Activated naive CD8-positive, alpha-beta T cell treated with anti-CD3 and anti-CD28 coated beads for 36 hours (primary cell): ENCODE data around the gene LHX2. TPM values are rescaled to one million over a fixed set of nuclear protein-coding genes. Genes with fewer than 3 reads are reported as not detected.

ENCODE experiments used
- DNase-seq: peaks from one replicate; pipeline ENCODE4 v3.0.0; 2021
- H3K27ac Mint-ChIP-seq: one replicate; pipeline ENCODE4 v1.8.0; 2022; ENCODE audit warnings: mild to moderate bottlenecking, moderate library complexity, mixed read lengths
- H3K27me3 Mint-ChIP-seq: one replicate; pipeline ENCODE4 v1.8.0; 2022; ENCODE audit warnings: mild to moderate bottlenecking, mixed read lengths
- H3K36me3 Mint-ChIP-seq: one replicate; pipeline ENCODE4 v1.8.0; 2021; ENCODE audit warnings: mild to moderate bottlenecking, mixed read lengths
- H3K4me1 Mint-ChIP-seq: one replicate; pipeline ENCODE4 v1.8.0; 2021; ENCODE audit warnings: mixed read lengths
- H3K4me3 Mint-ChIP-seq: one replicate; pipeline ENCODE4 v1.8.0; 2022; ENCODE audit warnings: mild to moderate bottlenecking, moderate library complexity, mixed read lengths
- H3K9me3 Mint-ChIP-seq: one replicate; pipeline ENCODE4 v1.8.0; 2022; ENCODE audit warnings: mixed read lengths
- total RNA-seq, 2 experiments: library from RNA; stranded (reverse); gene quantifications; one replicate each; pipeline ENCODE4 v1.2.3, GENCODE V29; 2021

Gene LHX2
- total RNA-seq, 2 experiments from 2014 or later: not detected

GRCh38 chr9:124006448-124007361 is 4.9 kb upstream of the LHX2 start:
- Mint-ChIP-seq H3K4me1 (peaks cover 36% of the 10 kb centered on the region), H3K27ac (no peak overlapping the region), H3K4me3 (no peak overlapping the region), H3K9me3 (no peaks in the 10 kb centered on the region), H3K27me3 (peaks cover 95% of the 10 kb centered on the region), H3K36me3 (no peaks in the 10 kb centered on the region)
- DNase-seq: no peak

- Mint-ChIP-seq H3K36me3 (no peaks in the 10 kb centered on the region), H3K27ac (no peak overlapping the region), H3K4me3 (peak overlapping the region; percentile 20), H3K27me3 (peaks cover 91% of the 10 kb centered on the region), H3K4me1 (peaks cover 34% of the 10 kb centered on the region), H3K9me3 (no peaks in the 10 kb centered on the region)
- no peak for DNase-seq
Observed at GRCh38 chr9:124007565-124008302, 3.8 kb upstream of the LHX2 start.

- Mint-ChIP-seq H3K9me3 (no peaks in the 10 kb centered on the region), H3K4me1 (peaks cover 32% of the 10 kb centered on the region), H3K27ac (no peak overlapping the region), H3K36me3 (no peaks in the 10 kb centered on the region), H3K4me3 (peak overlapping the region; percentile 20), H3K27me3 (peaks cover 91% of the 10 kb centered on the region)
- no peak for DNase-seq
Observed at GRCh38 chr9:124008303-124008693, 3.3 kb upstream of the LHX2 start.

- H3K27me3 Mint-ChIP-seq: peaks cover 91% of the 10 kb centered on the region
- H3K27ac Mint-ChIP-seq: no peak overlapping the region
- H3K4me1 Mint-ChIP-seq: peaks cover 32% of the 10 kb centered on the region
- no peak for DNase-seq
- peak overlapping the region; percentile 2 for H3K4me3 Mint-ChIP-seq
- no peaks in the 10 kb centered on the region for H3K36me3 Mint-ChIP-seq
- H3K9me3 Mint-ChIP-seq: no peaks in the 10 kb centered on the region
Observed at GRCh38 chr9:124008694-124009530, 2.7 kb upstream of the LHX2 start.

- H3K27ac Mint-ChIP-seq: no peak overlapping the region
Observed at GRCh38 chr9:124009531-124010217, 1.9 kb upstream of the LHX2 start.

GRCh38 chr9:124010303-124010664 is 1.3 kb upstream of the LHX2 start:
- H3K4me3 Mint-ChIP-seq: no peak overlapping the region

More at GRCh38 chr9:124009531-124010217, 1.9 kb upstream of the LHX2 start:
- peaks cover 91% of the 10 kb centered on the region for H3K27me3 Mint-ChIP-seq
- peaks cover 32% of the 10 kb centered on the region for H3K4me1 Mint-ChIP-seq
- H3K36me3 Mint-ChIP-seq: no peaks in the 10 kb centered on the region
- no peak for DNase-seq
- no peaks in the 10 kb centered on the region for H3K9me3 Mint-ChIP-seq
- H3K4me3 Mint-ChIP-seq: peak overlapping the region; percentile 2

GRCh38 chr9:124010665-124011321 is 775 bp upstream of the LHX2 start:
- no peak for DNase-seq
- H3K9me3 Mint-ChIP-seq: no peaks in the 10 kb centered on the region
- H3K27ac Mint-ChIP-seq: no peak overlapping the region
- H3K4me1 Mint-ChIP-seq: peaks cover 35% of the 10 kb centered on the region
- no peaks in the 10 kb centered on the region for H3K36me3 Mint-ChIP-seq
- no peak overlapping the region for H3K4me3 Mint-ChIP-seq
- H3K27me3 Mint-ChIP-seq: peaks cover 91% of the 10 kb centered on the region

More at GRCh38 chr9:124010303-124010664, 1.3 kb upstream of the LHX2 start:
- H3K9me3 Mint-ChIP-seq: no peaks in the 10 kb centered on the region
- H3K27me3 Mint-ChIP-seq: peaks cover 91% of the 10 kb centered on the region
- DNase-seq: no peak
- no peak overlapping the region for H3K27ac Mint-ChIP-seq
- H3K4me1 Mint-ChIP-seq: peaks cover 32% of the 10 kb centered on the region
- no peaks in the 10 kb centered on the region for H3K36me3 Mint-ChIP-seq

- peaks cover 33% of the 10 kb centered on the region for H3K4me1 Mint-ChIP-seq
- H3K4me3 Mint-ChIP-seq: no peak overlapping the region
Observed at GRCh38 chr9:124012368-124013301, 1.1 kb downstream of the LHX2 start.

GRCh38 chr9:124013309-124014210 is 2.0 kb downstream of the LHX2 start:
- no peak for DNase-seq
- Mint-ChIP-seq H3K27ac (no peak overlapping the region), H3K36me3 (no peaks in the 10 kb centered on the region), H3K4me1 (peaks cover 30% of the 10 kb centered on the region), H3K9me3 (no peaks in the 10 kb centered on the region), H3K4me3 (no peak overlapping the region), H3K27me3 (peaks cover 86% of the 10 kb centered on the region)

More at GRCh38 chr9:124012368-124013301, 1.1 kb downstream of the LHX2 start:
- H3K9me3 Mint-ChIP-seq: no peaks in the 10 kb centered on the region
- no peak overlapping the region for H3K27ac Mint-ChIP-seq
- H3K36me3 Mint-ChIP-seq: no peaks in the 10 kb centered on the region
- H3K27me3 Mint-ChIP-seq: peaks cover 88% of the 10 kb centered on the region
- no peak for DNase-seq

- Mint-ChIP-seq H3K36me3 (no peaks in the 10 kb centered on the region), H3K9me3 (no peaks in the 10 kb centered on the region), H3K4me3 (no peak overlapping the region), H3K27ac (no peak overlapping the region), H3K27me3 (peaks cover 87% of the 10 kb centered on the region), H3K4me1 (peaks cover 25% of the 10 kb centered on the region)
- DNase-seq: no peak
Observed at GRCh38 chr9:124014211-124014955, 2.8 kb downstream of the LHX2 start.

- Mint-ChIP-seq H3K36me3 (no peaks in the 10 kb centered on the region), H3K4me1 (peaks cover 28% of the 10 kb centered on the region)
Observed at GRCh38 chr9:124014956-124015660, 3.5 kb downstream of the LHX2 start.

More at GRCh38 chr9:124014956-124015660, 3.5 kb downstream of the LHX2 start:
- no peak overlapping the region for H3K27ac Mint-ChIP-seq
- DNase-seq: no peak
- peaks cover 87% of the 10 kb centered on the region for H3K27me3 Mint-ChIP-seq
- H3K4me3 Mint-ChIP-seq: no peak overlapping the region
- H3K9me3 Mint-ChIP-seq: no peaks in the 10 kb centered on the region
